ENCODE measurements around the gene TRPV2.

The TRPV2 gene

GRCh38 chr17:16477666-16478065 is 62.3 kb downstream of the TRPV2 start:
- no peak for DNase-seq

DNA sequence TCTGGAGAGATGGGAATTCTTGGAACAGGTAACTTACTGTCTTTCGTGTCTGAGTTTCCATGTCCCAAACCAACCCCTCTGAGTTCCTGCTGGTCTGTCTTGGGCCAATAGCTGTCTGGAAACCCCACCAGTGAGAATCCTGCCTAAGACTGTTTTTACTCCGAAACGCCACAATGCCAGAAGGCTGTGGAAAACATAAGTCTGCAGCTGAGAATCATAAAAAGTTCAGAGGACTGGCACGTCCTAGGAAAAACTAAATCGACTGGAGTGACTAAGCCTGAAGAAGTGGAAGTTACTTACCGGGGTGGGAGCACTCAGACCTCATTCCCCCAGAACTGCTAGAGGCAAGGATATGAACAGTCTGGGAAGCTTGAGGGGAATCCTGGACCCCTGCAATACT is 63.3 kb downstream of the TRPV2 start:
- no peak for DNase-seq

DNA sequence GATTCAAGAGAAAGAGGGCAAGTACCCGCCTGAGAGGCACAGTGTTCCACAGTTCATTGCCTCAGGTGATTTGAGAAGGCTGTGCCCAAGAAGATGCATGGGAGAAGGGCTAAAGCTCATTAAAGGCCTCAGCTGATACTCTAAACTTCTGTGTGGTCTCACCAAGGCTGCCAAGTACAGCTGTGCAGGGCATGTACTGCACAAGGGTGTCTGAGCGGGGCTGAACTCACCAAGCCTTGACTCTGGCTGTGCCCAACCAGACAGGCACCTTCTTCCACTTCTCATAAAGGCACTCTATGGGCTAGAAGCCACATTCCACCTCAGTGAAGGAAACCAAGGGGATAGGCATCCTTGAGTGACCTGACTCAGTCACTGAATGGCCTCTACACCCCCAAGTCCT is 63.9 kb downstream of the TRPV2 start:
- DNase-seq, result no peak

DNA sequence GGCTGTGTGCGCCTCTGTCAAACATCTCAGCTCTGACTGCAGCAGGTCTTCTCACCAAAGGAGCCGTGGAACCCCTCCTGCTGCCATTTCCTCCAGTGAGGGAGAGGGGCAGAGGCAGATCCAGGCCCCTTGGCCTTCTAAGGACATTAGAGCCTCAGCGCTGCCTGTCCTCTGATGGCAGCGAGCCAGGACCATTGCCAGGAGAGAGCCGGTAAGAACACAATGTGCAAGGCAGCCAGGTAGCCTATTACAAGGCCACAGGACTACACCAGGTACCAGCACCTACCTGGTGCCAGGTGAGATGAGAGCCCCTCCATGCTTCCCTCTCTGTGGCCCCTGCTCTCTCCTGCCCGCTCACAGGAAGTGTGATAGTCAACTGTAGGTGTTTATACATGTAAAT is 65.6 kb downstream of the TRPV2 start:
- no peak for DNase-seq

GRCh38 chr17:16482253-16482652 is 66.9 kb downstream of the TRPV2 start:
- DNase-seq, result no peak

- DNase-seq, result no peak
Observed at GRCh38 chr17:16483021-16483645, 67.8 kb downstream of the TRPV2 start.

- no peak for DNase-seq
Observed at GRCh38 chr17:16484445-16485175, 69.2 kb downstream of the TRPV2 start.

Measured in NCI-H2107 (cell line).